MM.1S (cell line): ENCODE measurements around the gene SPEF2.

Experiments used
- EZH2 ChIP-seq: fragments of 300-600 bp; sonication (generic); optimal IDR thresholded peaks from 2 replicates; pipeline ENCODE3; 2017; ENCODE audit warnings: low read depth, mild to moderate bottlenecking, antibody characterized with exemption, low read length, mixed read lengths
- EZH2phosphoT487 ChIP-seq: fragments of 300-600 bp; sonication (generic); IDR thresholded peaks from 2 replicates; pipeline ENCODE4 v1.6.1; 2018; ENCODE audit warnings: antibody characterized with exemption, low read length

DNA sequence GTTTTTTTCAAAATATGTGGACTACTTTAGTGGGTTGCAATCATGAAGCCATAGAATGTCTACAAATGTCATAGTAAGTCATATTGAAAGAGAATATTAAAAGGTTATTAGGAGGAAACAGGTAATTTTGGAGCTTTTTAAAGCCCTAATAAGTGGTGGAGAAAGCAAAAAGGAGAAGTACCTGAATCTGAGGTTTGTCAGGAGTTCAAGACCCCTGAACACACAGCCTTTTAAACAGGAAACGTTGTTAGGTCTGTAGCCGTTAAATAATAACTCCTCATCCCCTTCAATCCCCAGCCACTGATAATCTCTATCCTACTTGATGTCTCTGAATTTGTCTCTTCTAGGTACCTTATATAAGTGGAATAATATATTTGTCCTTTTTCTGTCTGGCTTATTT lies 51.1 kb downstream of the SPEF2 start:
- no peak for TF ChIP-seq EZH2
- TF ChIP-seq EZH2phosphoT487 = no peak
